Transverse colon (tissue), 4 donors: Measurements from ENCODE around the gene VPS37D.

Experiments
- CTCF ChIP-seq, 5 experiments: fragments of 200-600 bp in 3 of 5; fragments of 450-650 bp in 2 of 5; sonication (generic) in 3 of 5; IDR thresholded peaks; 1 replicate in 2 of 5; 2 replicates in 3 of 5; pipeline ENCODE4 v1.5.1; 2016 to 2017; ENCODE audit warnings: antibody characterized with exemption in 5 of 5, inconsistent platforms in 3 of 5, mild to moderate bottlenecking in 2 of 5, moderate library complexity in 1 of 5
- EP300 ChIP-seq: sonication (generic); formaldehyde crosslinking; IDR thresholded peaks from one replicate; pipeline ENCODE4 v1.6.1; 2017; ENCODE audit warnings: antibody characterized with exemption, low read depth
- POLR2AphosphoS5 ChIP-seq, 3 donors: sonication (generic); formaldehyde crosslinking; IDR thresholded peaks; one replicate each; pipeline ENCODE4 v1.6.1; 2016; ENCODE audit warnings: antibody characterized with exemption in 3 of 3

GRCh38 chr7:73702665-73703064, 35.0 kb downstream of the VPS37D start:
- no peak for TF ChIP-seq CTCF (IDR thresholded peaks at IDR 0.05)
- TF ChIP-seq EP300: no peak
- no peak for TF ChIP-seq POLR2AphosphoS5 (IDR thresholded peaks at IDR 0.05)
